ENCODE data around the gene IKBKE. TPM values are rescaled to one million over a fixed set of nuclear protein-coding genes. Genes with fewer than 3 reads are reported as not detected.

Gene IKBKE
- total RNA-seq, 2 experiments from 2014 or later, result 64.8 to 72.7 TPM

DNA sequence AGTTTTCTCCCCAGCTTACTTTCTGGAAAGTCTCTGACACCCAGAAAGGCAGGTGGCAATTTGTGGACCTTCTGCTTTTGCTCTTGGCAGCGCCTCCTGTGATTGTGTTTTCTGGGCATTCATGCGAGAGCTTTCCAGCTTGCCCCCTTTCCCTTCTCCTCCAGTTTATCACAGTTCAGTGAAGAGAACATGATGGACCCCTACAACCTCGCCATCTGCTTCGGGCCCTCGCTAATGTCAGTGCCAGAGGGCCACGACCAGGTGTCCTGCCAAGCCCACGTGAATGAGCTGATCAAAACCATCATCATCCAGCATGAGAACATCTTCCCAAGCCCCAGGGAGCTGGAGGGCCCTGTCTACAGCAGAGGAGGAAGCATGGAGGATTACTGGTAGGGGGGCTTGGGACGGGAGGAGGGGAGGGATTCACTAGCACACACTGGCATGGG lies 24.3 kb upstream of the IKBKE start:
- CTCF ChIA-PET, result no interaction called here
- no peak overlapping the region for H3K4me3 Mint-ChIP-seq
- no peak for ATAC-seq
- H3K9me3 Mint-ChIP-seq (ENCODE audit: low read depth), result no peaks in the 10 kb centered on the region
- no peaks in the 10 kb centered on the region for H3K27me3 Mint-ChIP-seq
- no peak for DNase-seq
- H3K36me3 Mint-ChIP-seq, result peaks cover 22% of the 10 kb centered on the region
- no peak overlapping the region for H3K27ac Mint-ChIP-seq
- H3K4me1 Mint-ChIP-seq, result peaks cover 4% of the 10 kb centered on the region

- ATAC-seq, result no peak
- H3K27ac Mint-ChIP-seq, result no peak overlapping the region
- no peaks in the 10 kb centered on the region for H3K9me3 Mint-ChIP-seq (ENCODE audit: low read depth)
- no peaks in the 10 kb centered on the region for H3K27me3 Mint-ChIP-seq
- H3K4me3 Mint-ChIP-seq, result no peak overlapping the region
- no peak for DNase-seq
- CTCF ChIA-PET, result no interaction called here
- H3K36me3 Mint-ChIP-seq, result peaks cover 23% of the 10 kb centered on the region
- peaks cover 3% of the 10 kb centered on the region for H3K4me1 Mint-ChIP-seq
These were observed 23.4 kb upstream of the IKBKE start for GRCh38 chr1:206446688-206447421.

GRCh38 chr1:206447422-206447765 lies 22.9 kb upstream of the IKBKE start:
- no peak for ATAC-seq
- no peaks in the 10 kb centered on the region for H3K9me3 Mint-ChIP-seq (ENCODE audit: low read depth)
- no peak overlapping the region for H3K27ac Mint-ChIP-seq
- no peaks in the 10 kb centered on the region for H3K27me3 Mint-ChIP-seq
- DNase-seq, result no peak
- H3K36me3 Mint-ChIP-seq, result peaks cover 22% of the 10 kb centered on the region
- CTCF ChIA-PET, result no interaction called here
- no peaks in the 10 kb centered on the region for H3K4me1 Mint-ChIP-seq
- H3K4me3 Mint-ChIP-seq, result no peak overlapping the region

DNA sequence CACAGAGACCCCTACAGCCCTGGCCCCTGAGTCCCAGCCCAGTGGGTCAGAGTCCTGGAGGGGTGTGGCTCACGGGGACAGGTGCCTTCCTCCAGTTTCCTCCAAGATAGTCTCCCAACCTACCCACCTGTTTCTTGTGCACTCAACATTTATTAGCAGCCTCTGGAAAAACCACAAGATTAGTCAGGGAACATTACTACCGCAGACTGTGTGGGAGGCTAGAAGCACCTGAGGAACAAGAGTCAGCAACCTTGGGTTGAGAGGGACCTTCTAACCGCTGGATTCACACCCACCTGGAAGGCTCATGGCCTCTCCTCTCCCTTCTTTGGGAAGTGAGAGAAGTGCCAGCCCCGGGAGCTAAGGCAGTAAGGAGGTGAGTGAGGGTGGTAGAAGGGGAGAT lies 22.5 kb upstream of the IKBKE start:
- Mint-ChIP-seq H3K4me1 (no peaks in the 10 kb centered on the region), H3K4me3 (no peak overlapping the region), H3K27me3 (no peaks in the 10 kb centered on the region), H3K36me3 (peaks cover 22% of the 10 kb centered on the region), H3K27ac (no peak overlapping the region), H3K9me3 (ENCODE audit: low read depth) (no peaks in the 10 kb centered on the region)
- ATAC-seq (no peak), DNase-seq (no peak)
- CTCF ChIA-PET, result no interaction called here

DNA sequence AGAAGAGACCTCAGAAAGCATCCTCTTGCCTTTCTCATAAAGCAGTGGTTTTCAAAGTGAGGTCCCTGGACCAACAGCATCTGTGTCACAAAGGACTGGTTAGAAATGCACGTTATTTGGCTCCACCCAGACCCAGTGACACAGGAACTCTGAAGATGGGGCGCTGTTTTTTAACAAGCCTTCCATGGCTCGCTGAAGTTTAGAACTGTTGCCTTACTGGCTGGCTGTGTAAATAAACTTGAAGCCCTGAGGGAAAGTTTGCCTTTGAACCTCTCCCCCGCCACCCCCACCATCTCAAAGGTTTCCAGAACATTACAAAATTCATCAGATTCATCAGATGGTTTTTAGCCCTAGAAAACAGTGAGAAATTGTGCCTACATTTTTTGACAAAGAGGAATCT lies 21.8 kb upstream of the IKBKE start:
- Mint-ChIP-seq H3K9me3 (ENCODE audit: low read depth) (no peaks in the 10 kb centered on the region), H3K4me3 (no peak overlapping the region), H3K27me3 (no peaks in the 10 kb centered on the region), H3K4me1 (no peaks in the 10 kb centered on the region), H3K36me3 (peaks cover 22% of the 10 kb centered on the region), H3K27ac (no peak overlapping the region)
- CTCF ChIA-PET, result no interaction called here
- ATAC-seq, result no peak
- DNase-seq, result no peak

DNA sequence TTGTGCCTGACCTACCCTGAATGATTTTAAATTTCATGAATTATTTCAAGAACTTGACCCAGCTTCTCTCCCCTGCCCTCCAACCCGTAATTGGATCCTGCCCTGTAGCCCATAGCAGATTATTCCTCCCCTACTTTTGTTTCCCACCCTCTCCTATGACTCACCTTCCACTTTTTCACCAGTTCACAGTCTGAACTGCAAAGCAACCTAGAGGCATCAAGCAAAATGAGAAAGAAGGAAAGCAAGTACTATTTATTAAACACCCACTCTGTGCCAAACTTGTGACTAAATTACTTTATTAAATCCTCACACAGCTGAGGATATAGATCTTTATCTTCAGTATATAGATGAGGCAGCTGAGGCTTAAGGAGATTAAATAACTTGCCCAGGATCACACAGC lies 20.7 kb upstream of the IKBKE start:
- Mint-ChIP-seq H3K27ac (no peak overlapping the region), H3K4me3 (no peak overlapping the region), H3K27me3 (no peaks in the 10 kb centered on the region), H3K9me3 (ENCODE audit: low read depth) (no peaks in the 10 kb centered on the region), H3K36me3 (peaks cover 24% of the 10 kb centered on the region), H3K4me1 (no peaks in the 10 kb centered on the region)
- DNase-seq, result no peak
- ATAC-seq, result no peak
- CTCF ChIA-PET, result interaction anchor here (1.0 to 3.9 kb wide), 5 partner anchors 9 to 41 kb away, joined by 3 to 16 read pairs (median 4); no protein-coding TSS in a partner anchor

DNA sequence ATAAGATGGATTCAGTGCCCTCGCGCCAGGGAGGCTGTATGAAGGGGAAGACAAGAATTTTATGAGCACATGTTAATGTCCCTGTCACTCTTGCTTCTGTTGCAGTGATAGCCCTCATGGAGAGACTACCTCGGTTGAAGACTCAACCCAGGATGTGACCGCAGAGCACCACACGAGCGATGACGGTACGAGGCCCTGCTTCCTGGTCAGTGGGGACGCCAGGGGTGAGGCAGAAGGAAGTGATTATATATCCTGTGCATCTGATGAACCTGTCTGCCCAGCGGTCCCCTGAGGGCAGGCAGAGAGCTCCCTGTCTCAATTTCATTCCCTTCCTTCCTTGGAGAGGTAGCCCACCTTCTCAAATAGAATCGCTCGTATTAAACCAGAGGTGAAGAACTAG lies 20.0 kb upstream of the IKBKE start:
- Mint-ChIP-seq H3K9me3 (ENCODE audit: low read depth) (no peaks in the 10 kb centered on the region), H3K4me1 (no peaks in the 10 kb centered on the region), H3K27ac (no peak overlapping the region), H3K36me3 (peaks cover 25% of the 10 kb centered on the region), H3K27me3 (no peaks in the 10 kb centered on the region), H3K4me3 (no peak overlapping the region)
- DNase-seq (no peak), ATAC-seq (no peak)
- CTCF ChIA-PET, result interaction anchor here (1.1 to 3.9 kb wide), 4 partner anchors 8 to 40 kb away, joined by 3 to 16 read pairs (median 5); no protein-coding TSS in a partner anchor

DNA sequence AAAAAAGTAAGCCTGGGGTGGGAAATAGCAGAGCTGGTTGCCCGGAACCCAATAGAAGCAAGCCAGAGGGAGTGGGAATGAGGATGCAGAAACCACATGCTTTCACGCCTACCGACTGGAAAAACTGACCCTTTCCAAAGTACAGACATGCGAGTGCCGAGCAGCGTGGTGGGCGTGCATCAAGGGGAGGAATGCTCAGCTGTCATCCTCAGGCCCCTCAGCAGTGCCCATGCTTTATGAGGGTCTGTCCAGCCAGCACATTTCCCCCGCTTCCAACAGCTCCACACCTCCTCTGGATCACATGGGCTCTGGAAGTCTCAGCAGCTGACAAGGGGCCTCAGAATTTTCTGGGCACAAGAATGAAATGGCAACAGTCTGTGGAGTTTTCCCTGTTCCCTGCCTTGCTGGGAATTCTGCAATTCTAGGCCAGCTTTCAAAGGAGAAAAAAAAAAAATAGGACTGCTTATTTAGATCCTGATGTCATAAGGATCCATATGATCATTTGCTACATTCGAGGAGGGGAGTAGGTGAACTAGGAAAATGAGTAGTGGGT lies 19.1 kb upstream of the IKBKE start:
- no peaks in the 10 kb centered on the region for H3K27me3 Mint-ChIP-seq
- no peaks in the 10 kb centered on the region for H3K9me3 Mint-ChIP-seq (ENCODE audit: low read depth)

GRCh38 chr1:206453111-206453510 lies 17.2 kb upstream of the IKBKE start:
- DNase-seq (no peak), ATAC-seq (no peak)
- Mint-ChIP-seq H3K9me3 (ENCODE audit: low read depth) (no peaks in the 10 kb centered on the region), H3K27ac (no peak overlapping the region), H3K4me1 (peaks cover 14% of the 10 kb centered on the region), H3K4me3 (no peak overlapping the region), H3K27me3 (no peaks in the 10 kb centered on the region), H3K36me3 (peaks cover 23% of the 10 kb centered on the region)
- CTCF ChIA-PET, result interaction anchor here (0.7 to 2.2 kb wide), 3 partner anchors 10 to 163 kb away, joined by 3 to 6 read pairs (median 4); no protein-coding TSS in a partner anchor

More for the DNA sequence above, 19.1 kb upstream of the IKBKE start:
- ATAC-seq (no peak), DNase-seq (no peak)
- peaks cover 2% of the 10 kb centered on the region for H3K4me1 Mint-ChIP-seq
- CTCF ChIA-PET, result interaction anchor here (1.0 to 3.9 kb wide), 3 partner anchors 10 to 39 kb away, joined by 3 to 16 read pairs (median 7); no protein-coding TSS in a partner anchor
- peaks cover 30% of the 10 kb centered on the region for H3K36me3 Mint-ChIP-seq
- no peak overlapping the region for H3K27ac Mint-ChIP-seq
- no peak overlapping the region for H3K4me3 Mint-ChIP-seq

- ATAC-seq, result no peak
- Mint-ChIP-seq H3K4me3 (no peak overlapping the region), H3K4me1 (peaks cover 14% of the 10 kb centered on the region), H3K27ac (no peak overlapping the region), H3K9me3 (ENCODE audit: low read depth) (no peaks in the 10 kb centered on the region), H3K36me3 (peaks cover 21% of the 10 kb centered on the region), H3K27me3 (no peaks in the 10 kb centered on the region)
- DNase-seq, result no peak
- CTCF ChIA-PET, result no interaction called here
These were observed 15.0 kb upstream of the IKBKE start for GRCh38 chr1:206455289-206455665.

GRCh38 chr1:206455666-206456344 lies 14.5 kb upstream of the IKBKE start:
- Mint-ChIP-seq H3K9me3 (ENCODE audit: low read depth) (no peaks in the 10 kb centered on the region), H3K27me3 (no peaks in the 10 kb centered on the region), H3K4me1 (peaks cover 14% of the 10 kb centered on the region), H3K36me3 (peaks cover 18% of the 10 kb centered on the region), H3K27ac (no peak overlapping the region), H3K4me3 (no peak overlapping the region)
- no peak for ATAC-seq
- no peak for DNase-seq
- CTCF ChIA-PET, result no interaction called here

DNA sequence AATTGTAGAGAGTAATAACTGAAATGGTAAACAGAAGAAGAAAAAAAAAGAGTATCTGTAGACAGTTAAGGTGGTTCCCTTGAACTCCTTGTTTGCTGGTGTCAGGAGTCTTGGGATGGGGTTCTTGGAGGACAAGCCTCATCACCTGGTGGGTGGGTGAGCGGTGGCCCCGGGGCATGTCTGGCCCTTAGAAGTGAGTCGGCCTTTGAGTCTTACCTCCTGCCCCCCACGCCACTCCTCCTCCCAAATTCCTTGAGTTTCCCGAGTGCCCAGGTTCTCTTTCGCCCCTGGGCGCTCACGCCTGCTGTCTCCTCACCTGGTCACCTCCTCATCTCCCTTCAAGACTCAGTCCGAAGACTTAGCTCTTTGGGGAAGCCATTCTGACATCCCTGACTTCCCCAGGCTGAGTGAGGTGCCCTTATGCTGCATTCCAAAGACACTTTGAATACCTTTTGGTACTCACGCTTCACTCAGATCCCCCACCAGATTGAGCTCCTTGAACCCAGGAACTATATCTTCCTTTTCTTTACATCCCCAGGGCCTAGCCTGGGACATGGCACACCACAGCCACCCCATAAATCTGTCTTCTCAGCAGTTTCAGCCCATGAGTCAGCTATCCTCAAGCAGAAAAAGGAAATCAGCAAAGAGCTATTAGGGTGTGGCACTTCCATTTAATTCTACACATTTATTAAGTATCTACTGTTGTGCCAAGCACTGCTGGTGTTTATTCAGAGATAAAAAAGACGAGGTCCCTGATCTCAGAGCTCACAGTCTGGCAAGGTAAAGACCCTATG lies 13.5 kb upstream of the IKBKE start:
- peaks cover 15% of the 10 kb centered on the region for H3K4me1 Mint-ChIP-seq
- H3K36me3 Mint-ChIP-seq, result peaks cover 18% of the 10 kb centered on the region
- H3K27me3 Mint-ChIP-seq, result no peaks in the 10 kb centered on the region
- CTCF ChIA-PET, result interaction anchor here (1.2 to 5.2 kb wide), 2 partner anchors 23 to 88 kb away, joined by 3 to 26 read pairs; no protein-coding TSS in a partner anchor
- no peak overlapping the region for H3K4me3 Mint-ChIP-seq
- no peak overlapping the region for H3K27ac Mint-ChIP-seq
- ATAC-seq (no peak), DNase-seq (no peak)
- H3K9me3 Mint-ChIP-seq (ENCODE audit: low read depth), result no peaks in the 10 kb centered on the region

DNA sequence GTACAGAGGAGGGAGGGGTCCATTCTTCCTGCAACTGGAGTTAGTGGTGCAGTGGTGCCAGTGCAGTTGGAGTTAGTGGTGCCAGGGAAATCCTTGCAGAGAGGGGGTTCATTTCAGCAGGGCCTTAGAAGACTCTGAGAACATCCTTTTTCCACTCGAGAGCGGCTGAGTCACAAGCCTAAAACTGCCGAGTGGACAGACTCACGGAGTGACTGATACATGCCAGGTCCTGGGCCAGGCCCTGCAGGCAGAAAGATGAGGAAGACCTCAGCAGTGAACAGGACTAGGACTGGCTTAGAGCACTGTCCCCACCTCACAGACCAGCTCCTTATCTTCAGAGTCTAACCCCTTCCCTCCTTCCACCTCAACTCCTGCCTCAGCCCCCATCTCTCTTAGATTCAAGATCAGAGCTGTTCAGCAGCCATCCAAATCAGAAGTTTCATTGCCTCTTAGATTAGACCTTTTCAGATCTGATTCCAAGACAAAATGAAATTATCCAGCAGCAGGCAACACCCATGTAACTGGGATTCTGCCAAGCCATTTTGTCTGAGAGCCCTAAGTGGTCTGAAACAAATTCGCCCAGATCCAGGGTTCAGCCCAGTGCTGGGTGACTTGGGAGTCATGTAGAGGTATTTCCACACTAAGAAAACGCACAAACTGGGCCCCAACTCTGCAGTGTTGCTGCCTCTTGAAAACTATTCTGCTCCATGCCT lies 12.7 kb upstream of the IKBKE start:
- no peak overlapping the region for H3K4me3 Mint-ChIP-seq
- H3K27ac Mint-ChIP-seq, result no peak overlapping the region
- H3K27me3 Mint-ChIP-seq, result no peaks in the 10 kb centered on the region
- ATAC-seq, result no peak
- H3K36me3 Mint-ChIP-seq, result peaks cover 15% of the 10 kb centered on the region
- H3K4me1 Mint-ChIP-seq, result peaks cover 17% of the 10 kb centered on the region
- DNase-seq, result no peak
- CTCF ChIA-PET, result interaction anchor here (1.2 to 5.2 kb wide), 2 partner anchors 22 to 87 kb away, joined by 3 to 26 read pairs; no protein-coding TSS in a partner anchor
- no peaks in the 10 kb centered on the region for H3K9me3 Mint-ChIP-seq (ENCODE audit: low read depth)
